HPDE6-E6E7 (cell line): ENCODE measurements around the gene KCNMB4.

Source experiments
- DNase-seq: peaks from one replicate; pipeline ENCODE4 v3.0.0; 2011; ENCODE audit warnings: missing footprints; ENCODE audit errors: extremely low spot score

Gene KCNMB4, protein sequence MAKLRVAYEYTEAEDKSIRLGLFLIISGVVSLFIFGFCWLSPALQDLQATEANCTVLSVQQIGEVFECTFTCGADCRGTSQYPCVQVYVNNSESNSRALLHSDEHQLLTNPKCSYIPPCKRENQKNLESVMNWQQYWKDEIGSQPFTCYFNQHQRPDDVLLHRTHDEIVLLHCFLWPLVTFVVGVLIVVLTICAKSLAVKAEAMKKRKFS

DNA sequence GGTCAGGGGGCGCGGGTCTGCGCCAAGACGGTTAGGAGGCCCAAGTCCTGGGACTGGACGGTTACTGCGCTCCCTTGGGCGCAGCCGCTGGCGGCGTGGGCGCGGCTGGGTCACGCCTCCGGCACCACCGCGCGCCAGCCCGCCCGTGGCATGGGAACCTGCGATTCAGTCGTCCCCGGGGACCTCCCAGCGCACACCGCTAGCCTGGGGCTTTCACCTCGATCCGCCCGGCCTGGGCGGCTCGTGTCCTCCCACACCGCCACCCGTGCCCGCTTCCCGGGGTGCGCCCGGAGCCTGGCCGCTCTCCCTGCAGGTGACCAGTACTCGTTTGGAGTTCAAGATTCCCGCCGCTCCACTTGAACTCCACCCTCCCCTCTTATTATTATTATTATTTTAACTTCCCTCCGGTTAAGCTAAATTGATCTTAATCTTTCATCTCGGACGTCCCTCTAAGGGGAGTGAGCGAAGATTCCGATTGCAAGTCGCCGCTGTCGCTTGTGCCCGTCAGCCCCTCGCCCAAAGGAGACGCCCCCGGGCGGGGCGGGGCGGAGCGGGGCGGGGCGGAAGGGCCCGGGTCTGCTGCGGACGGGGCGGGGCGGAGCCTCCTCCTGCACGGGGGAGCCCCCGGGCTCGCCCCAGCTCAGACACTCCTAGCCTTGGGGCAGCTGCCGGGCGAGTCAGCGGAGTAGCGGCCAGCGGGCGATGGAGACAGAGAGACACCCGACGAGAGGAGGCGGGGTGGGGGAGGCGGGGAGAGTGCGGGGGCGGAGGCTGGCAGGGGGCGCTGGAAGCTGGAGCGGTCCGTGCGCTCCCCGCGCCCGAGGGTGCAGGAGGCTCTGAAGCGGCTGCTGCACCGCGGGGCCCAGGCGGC lies at the start of gene KCNMB4:
Gene KCNMB4 (plus strand): TSS at position 643 of the 871 bp plus-strand sequence. CDS start 445 bp downstream, outside the sequence.
- DNase-seq, result peak; percentile 29

DNA sequence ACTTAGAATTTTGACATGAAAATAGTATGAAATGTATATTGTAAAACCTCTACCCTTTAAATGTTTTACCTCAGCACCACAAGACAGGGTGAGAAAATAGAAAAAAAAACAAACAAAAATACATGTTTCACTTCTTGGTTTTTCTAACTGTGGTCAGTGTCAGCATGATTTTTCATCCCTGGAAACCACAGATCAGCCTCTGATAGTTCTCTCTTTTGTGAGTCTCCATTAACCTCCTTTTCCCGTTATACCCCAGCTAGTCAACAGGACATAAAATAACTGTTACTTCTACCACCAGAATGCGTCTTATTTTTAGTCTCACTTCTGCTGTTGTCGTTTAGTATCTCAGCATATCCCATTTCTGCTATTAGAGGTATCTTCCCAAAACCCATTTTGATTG lies 48.3 kb upstream of the KCNMB4 start:
- DNase-seq, result no peak

DNA sequence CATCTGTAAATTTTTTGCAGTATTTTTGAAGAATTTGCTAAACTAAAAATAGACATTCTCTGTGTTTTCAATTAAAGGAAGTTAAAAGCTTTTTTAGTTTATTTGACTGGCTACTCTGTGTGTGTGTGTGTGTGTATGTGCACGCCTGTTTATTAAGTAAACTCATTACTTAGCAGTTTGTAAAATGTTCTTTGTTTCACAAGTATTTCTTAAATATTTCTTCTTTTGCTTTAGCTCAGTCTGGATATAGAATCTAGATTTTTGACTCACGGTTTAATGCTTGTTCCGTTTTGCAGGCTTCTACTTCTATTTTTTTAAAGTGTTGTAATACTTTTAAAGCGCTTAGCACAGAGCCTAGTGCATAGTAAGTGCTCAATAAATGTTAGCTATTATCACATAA lies 46.5 kb upstream of the KCNMB4 start:
- DNase-seq, result no peak

DNA sequence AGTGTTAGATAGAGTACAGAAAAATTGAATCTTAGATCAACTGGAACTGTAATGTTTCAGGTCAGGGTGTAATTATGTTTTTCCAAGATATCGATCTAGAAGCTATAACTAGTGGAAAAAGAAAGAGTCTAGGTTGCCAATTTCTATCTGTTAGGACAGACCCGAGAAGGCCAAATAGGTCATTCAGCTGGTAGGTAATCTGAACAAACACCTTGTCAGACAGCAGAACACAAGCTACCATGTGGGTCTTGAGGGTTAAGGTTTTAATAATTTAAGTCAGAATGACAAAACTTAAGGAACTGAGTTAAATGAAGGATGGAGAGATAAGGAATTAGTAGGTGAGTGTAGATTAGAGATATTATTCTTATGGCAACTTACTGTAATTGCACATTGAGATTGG lies 44.9 kb upstream of the KCNMB4 start:
- no peak for DNase-seq

DNA sequence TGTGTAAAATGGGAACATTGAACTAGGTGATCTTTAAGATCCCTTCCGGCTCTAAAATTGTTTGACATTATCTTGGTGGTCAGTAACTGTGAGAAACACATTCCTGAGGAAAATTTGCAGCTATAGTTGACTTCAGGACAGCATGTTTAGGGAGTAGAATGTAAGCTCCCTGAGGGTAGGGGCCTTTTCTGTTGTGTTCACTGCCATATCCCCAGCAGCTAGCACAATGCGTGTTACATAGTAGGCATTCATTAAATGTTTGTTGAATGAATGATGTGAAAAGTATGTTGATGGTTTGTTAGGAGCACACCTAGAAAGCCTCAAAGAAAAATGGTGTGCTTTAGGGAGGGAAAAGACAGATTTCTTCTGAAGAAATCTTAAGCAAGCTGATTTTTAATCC lies 38.5 kb upstream of the KCNMB4 start:
- no peak for DNase-seq

DNA sequence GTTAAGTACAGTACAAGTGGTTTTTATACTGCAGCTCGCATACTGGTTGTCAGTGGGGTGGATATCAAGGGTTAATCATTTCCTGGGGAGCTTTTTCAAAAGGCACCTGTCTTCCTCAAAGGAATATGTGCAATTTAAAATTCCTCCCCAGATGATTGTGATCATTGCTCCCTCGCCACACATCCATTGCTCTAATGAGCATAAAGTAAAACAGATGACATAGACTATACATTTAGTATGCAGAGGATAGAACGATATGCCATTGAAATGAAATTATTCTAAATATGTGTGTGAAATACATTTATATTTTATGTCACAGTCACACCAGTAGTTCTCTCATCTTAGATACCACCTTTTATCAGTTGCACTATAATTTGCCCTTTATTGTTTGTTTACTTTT lies 36.4 kb upstream of the KCNMB4 start:
- DNase-seq, result no peak

DNA sequence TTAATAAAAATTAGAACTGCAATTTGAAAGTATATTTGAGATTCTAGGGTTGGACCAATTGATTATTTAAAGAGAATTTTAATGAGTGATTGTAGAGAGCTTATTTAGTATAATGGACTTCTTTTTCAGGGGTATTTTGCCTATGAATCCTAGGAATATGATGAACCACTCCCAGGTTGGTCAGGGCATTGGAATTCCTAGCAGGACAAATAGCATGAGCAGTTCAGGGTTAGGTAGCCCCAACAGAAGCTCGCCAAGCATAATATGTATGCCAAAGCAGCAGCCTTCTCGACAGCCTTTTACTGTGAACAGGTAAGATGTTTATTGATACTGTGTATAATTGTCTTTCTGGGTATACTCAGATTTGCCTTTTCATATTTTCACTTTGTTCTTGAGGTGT lies 35.9 kb upstream of the KCNMB4 start:
- no peak for DNase-seq

DNA sequence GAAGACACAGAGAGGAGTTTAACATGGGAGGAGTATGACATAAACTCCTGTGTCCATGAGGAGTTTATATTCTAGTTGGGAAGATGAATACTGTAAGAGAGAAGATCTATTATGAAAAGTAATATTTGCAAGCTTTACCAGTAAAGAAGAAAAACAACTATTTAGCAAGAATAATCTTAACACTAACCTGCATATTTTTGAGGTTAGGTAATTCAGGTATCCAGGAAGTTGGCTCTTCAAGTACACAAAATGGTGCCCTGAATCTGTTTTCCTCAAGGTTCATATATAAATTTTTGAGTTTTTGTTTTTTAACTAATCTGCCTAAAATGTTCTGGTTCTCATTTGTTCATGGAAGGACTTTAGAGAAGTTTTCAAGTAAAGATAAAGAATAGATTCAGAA lies 33.9 kb upstream of the KCNMB4 start:
- no peak for DNase-seq

DNA sequence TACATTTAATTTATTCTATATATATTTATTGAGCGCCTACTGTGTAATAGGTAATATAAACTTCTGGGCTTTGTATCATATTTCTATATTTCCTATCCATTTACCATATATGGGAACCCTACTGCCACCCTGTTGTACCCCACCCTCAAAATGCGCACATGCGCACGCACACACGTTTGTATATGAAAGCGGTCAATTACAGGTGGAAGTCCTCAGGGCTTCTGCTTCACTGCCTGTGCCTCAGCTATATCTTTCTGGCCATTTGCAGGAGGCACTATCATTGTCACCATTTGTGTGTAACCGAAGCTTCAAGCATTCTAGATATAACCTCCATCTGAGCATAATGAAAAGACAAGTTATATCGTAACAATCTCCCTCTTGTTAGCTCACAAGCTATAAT lies 31.3 kb upstream of the KCNMB4 start:
- DNase-seq, result no peak

DNA sequence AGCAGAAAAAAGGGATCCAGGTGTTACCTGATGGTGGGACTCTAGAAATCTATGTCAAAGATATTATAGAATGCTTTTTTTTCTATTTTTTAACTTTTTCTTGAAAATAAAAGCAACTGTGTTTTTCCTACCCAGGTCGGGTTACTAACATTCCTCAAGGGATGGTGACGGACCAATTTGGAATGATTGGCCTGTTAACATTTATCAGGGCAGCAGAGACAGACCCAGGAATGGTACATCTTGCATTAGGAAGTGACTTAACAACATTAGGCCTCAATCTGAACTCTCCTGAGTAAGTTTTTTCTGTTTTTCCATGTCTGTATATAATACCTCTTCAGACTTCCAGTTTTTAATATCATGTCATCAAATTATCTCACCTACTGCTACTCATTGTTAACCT lies 27.6 kb upstream of the KCNMB4 start:
- DNase-seq, result no peak

DNA sequence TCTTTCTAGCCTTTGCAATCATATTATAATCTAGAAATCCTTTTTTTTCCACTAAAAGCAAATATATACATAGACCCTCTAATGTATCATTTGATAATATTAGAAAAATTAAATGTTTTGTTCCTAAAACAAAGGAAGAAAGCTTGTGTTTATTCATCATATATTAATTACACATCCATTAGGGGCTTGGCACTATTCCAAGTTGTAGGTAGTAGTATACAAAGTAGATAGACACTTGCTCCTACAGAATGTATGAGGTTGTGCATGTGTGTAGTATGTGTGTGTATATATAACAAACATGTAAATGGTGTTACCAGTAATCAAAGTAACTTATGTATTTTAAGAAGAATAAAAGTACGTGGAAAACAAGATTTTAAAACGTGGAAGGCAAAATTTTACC lies 15.0 kb upstream of the KCNMB4 start:
- no peak for DNase-seq

DNA sequence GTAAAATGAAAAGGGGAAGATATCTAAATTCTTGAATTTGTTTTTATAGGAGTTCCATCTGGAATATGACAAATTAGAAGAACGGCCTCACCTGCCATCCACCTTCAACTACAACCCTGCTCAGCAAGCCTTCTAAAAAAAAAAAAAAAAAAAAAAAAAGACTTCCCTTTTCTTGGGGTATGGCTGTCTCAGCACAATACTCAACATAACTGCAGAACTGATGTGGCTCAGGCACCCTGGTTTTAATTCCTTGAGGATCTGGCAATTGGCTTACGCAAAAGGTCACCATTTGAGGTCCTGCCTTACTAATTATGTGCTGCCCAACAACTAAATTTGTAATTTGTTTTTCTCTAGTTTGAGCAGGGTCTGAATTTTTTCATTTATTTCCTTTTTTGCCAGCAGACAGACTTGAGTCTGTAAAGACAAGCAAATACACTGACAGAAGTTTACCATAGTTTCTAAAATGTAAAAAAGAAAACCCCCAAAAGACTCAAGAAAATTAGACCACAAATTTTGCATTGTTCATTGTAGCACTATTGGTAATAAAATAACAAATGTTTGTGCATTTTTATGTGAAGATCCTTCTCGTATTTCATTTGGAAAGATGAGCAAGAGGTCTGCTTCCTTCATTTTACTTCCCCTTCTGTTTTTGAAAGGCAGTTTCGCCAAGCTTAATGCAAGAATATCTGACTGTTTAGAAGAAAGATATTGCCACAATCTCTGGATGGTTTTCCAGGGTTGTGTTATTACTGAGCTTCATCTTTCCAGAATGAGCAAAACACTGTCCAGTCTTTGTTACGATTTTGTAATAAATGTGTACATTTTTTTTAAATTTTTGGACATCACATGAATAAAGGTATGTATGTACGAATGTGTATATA lies 12.1 kb upstream of the KCNMB4 start:
- DNase-seq, result no peak

DNA sequence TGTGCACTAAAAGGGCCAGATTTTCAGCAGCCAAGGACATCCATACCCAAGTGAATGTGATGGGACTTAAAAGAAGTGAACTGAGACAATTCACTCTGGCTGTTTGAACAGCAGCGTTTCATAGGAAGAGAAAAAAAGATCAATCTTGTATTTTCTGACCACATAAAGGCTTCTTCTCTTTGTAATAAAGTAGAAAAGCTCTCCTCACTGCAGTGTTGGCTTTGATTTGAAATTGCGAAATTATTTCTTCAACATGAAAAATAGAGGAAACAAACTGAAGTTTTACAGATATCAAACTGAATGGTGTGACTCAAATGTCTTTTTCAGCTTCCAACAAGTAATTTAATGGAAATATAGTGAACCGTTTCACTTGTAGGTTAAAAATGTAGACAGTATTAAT lies 11.3 kb upstream of the KCNMB4 start:
- DNase-seq, result no peak

DNA sequence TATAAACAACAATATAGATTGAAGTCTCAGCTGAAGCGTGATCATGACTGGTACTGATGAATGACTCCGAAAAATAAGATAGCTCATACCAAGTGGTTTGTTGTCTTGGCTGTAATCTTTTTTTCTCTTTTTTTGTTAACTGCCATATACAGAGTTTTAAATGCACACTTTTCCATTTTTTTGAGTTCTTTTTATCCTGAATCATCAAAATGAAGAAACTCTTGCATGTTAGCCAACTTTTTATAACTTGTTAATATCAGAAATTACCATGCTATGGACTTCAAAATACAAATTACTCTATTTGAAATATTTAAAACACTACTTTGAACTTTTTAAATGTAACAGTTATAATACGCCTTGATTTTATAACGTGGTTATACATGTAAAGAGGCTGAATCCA lies 10.1 kb upstream of the KCNMB4 start:
- DNase-seq, result no peak

DNA sequence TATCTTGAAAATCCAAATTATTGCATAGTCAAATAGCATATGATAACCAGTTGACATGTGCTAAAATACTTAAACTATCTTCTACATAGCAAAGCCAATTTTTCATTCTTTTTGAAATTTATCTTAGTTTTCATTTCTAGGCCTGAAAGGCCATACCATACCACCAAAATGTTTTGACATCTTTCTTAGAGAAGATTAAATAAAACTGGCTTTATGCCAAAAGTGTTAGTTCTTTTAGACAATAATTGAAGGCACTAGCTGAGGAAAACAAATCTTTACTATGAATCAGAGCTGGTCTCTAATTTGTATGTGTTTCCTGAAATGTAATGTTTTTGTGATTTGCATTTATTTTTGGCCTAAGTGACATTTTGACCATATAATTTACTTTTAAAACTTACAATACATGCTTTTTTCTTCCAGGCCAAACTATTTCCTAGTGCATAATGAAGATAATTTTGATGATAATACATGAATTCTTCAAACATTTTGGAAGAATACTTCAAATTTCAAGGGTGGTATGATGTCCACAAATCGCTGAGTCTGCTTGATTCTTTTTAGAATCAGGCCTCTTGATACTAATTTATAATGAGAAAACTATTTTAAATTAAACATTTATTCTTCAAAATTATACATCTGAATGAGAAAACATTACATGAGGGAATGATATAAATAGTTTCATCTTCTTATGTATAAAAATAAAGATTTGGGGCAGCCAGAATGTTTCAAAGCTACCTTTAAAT lies 6.5 kb upstream of the KCNMB4 start:
- DNase-seq, result no peak

DNA sequence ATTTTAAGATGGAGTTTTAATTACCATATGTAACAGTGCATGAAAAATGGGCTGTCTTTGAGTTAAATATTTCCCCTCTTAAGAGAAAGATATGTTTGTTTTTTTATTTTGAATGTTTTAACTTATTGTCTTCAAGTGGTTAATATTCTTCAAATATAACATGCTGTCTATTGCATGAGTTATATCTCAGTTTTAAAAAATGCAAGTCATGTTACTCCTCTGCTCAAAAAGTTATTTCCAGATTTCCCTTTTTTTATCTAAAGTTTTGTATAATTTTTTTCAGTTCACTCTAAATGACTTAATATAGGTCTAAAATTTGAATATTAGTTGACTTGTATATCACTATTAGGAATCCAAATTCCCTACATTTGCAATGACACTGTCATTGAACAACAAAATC lies 5.9 kb upstream of the KCNMB4 start:
- DNase-seq, result no peak

DNA sequence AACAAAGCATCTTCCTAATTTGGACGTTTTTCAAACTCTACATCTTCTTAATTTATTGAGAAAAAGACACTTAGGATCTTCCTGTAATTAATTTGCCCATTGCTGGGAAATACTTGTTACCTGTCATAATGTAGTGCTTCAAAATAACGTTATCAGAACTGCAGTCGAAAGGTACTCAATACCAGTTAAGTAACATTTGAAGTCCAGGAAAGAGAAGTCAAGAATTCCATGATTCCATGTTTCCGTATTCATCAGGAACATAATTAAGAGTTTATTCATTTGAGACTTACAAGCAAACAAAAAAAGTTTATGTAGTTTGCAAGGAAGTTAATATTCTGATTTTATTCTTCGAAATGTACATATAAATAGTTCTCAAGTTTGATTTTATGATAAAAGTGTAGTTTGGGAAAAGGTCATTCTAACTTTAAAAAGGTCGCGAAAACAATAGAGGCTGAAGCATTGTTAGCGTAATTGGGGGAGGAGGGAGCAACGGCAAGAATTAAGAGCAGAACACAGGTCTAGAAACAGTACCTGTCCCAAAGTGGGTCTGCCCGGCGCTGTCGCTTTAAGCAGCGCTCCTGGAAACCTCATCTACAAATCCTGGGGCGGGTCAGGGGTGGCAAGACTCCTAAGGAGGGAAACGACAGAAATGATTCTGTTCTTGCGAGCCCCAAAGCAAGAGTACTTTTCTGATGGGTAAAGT lies 1.2 kb upstream of the KCNMB4 start:
- DNase-seq, result no peak

DNA sequence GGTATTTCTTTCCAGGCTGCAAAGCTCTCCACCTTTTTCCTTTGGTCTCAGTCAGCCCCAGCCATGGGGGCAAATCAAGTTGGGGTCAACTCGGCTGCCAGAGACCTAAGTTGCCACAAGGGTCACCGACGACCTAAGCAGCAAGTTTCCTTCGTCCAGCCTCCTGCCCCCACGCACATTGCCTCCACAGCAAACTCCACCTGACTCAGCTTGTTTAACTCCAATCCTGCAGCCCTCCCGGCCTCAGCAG lies 767 bp upstream of the KCNMB4 start:
- DNase-seq, result no peak

DNA sequence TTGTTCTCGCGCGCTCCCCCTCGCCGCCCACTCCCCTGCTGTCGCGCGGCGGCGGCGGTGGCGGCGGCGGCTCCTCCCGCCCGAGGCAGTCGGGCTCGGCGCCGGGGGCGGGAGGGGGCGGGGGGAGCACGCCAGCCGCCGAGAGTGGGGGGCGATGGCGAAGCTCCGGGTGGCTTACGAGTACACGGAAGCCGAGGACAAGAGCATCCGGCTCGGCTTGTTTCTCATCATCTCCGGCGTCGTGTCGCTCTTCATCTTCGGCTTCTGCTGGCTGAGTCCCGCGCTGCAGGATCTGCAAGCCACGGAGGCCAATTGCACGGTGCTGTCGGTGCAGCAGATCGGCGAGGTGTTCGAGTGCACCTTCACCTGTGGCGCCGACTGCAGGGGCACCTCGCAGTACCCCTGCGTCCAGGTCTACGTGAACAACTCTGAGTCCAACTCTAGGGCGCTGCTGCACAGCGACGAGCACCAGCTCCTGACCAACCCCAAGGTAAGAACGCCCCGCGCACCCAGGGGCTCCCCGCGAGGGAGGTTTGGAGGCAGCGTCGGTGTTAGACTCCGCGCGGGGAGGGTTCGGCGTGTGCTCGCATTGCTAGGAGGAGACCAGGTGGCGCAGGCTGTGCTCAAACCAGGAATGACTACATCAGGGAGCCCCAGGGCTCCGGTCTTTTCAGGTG lies 629 bp downstream of the KCNMB4 start:
- DNase-seq, result peak; percentile 10

DNA sequence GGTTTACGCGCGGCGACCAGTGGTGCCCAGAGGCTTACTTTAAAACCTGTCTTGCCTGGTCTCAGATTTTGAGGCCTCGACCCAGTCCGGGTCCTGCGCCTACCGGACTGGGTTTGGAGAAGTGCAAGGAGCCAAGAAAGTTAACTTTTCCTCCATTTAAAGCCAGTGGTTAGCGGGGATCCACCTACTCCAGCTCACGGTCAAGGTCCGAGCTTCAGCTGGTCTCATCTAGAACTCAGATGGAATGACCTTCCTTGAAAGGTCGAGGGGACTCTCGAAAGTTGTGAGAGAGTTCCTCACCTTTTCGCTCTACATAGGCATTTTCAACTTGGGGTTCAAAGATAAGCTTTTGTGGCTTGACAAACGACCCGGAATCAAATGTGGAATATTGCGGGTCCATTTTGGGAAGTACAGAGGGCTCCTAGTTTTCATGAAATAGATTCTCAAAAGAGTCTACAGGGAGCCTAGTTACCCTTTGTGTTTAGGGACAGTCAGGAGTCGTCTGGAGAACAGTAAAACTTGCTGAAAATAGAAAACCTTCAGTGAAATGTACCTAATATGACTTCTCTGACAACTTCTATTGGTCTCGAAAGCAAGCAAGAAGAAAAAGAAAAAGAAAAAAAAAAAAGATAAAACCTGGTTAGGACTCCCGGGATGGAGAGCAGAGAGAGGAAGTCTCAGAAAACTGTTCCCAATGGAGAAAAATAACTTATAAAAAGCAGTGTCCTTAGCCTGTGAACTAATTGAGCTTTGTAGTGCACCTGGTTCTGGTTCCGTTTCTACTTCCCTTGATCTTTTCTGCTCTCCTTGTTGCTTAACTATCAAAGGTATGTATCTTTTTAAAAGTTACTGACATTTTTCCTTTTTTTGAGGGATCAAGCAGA lies 1.4 kb downstream of the KCNMB4 start:
- no peak for DNase-seq
